Measurements from ENCODE around the gene FBXO48.

DNA sequence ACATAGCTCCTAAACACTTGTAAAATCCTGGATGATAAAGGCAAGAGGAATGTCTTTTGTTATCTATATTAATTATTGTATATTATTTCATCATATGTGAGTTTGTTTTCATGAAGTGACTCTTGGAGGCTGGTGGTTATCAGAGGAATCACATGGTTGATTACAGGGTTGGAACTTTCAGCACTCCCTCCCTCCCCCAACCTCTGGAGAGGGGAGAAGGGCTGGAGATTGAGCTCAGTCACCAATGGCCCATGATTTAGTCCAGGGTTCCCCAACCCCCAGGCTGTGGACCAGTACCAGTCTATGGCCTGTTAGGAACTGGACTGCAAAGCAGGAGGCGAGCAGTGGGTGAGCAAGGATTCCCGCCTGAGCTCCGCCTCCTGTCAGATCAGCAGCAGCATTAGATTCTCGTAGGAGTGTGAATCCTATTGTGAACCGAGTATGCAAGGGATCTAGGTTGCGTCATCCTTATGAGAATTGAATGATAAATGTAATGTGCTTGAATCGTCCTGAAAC, 37.7 kb downstream of the FBXO48 start:
- no peak for TF ChIP-seq POLR2A (IDR thresholded peaks at IDR 0.05)
- TF ChIP-seq, protein P1, sequence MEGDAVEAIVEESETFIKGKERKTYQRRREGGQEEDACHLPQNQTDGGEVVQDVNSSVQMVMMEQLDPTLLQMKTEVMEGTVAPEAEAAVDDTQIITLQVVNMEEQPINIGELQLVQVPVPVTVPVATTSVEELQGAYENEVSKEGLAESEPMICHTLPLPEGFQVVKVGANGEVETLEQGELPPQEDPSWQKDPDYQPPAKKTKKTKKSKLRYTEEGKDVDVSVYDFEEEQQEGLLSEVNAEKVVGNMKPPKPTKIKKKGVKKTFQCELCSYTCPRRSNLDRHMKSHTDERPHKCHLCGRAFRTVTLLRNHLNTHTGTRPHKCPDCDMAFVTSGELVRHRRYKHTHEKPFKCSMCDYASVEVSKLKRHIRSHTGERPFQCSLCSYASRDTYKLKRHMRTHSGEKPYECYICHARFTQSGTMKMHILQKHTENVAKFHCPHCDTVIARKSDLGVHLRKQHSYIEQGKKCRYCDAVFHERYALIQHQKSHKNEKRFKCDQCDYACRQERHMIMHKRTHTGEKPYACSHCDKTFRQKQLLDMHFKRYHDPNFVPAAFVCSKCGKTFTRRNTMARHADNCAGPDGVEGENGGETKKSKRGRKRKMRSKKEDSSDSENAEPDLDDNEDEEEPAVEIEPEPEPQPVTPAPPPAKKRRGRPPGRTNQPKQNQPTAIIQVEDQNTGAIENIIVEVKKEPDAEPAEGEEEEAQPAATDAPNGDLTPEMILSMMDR (IDR thresholded peaks at IDR 0.05): no peak

Data from right lobe of liver (tissue), 4 donors.